Thyroid gland (tissue), 4 donors: ENCODE data around the gene TMC3.
"Not testable (repeated sequence)": the region's sequence is repeated elsewhere in the genome, so short reads cannot be mapped to it uniquely, and the experiment has no call there.

ENCODE experiments used
- CTCF ChIP-seq, 6 experiments: fragments of 200-600 bp in 3 of 6; fragments of 450-650 bp in 3 of 6; sonication (generic) in 3 of 6; IDR thresholded peaks; one replicate each; pipeline ENCODE4 v1.5.1; 2016 to 2019; ENCODE audit warnings: antibody characterized with exemption in 6 of 6, mild to moderate bottlenecking in 2 of 6, inconsistent platforms in 1 of 6, moderate library complexity in 1 of 6
- POLR2A ChIP-seq, 2 donors: fragments of 450-650 bp; IDR thresholded peaks; one replicate each; pipeline ENCODE4 v1.6.1; 2017; ENCODE audit warnings: antibody characterized with exemption in 2 of 2, mild to moderate bottlenecking in 2 of 2, moderate library complexity in 1 of 2

GRCh38 chr15:81348691-81349090 is 25.3 kb downstream of the TMC3 start:
- not testable (repeated sequence) for TF ChIP-seq POLR2A, CTCF (IDR thresholded peaks at IDR 0.05)
